IPS-15b (cell line): ENCODE measurements around the gene HOXA9.

ENCODE experiments used
- H3K27me3 ChIP-seq: one replicate; pipeline ENCODE4 v1.6.1; 2013; ENCODE audit warnings: low read length; ENCODE audit not compliant: control insufficient read depth, insufficient read depth
- H3K36me3 ChIP-seq: one replicate; pipeline ENCODE4 v1.6.1; 2013; ENCODE audit warnings: low read length; ENCODE audit not compliant: control insufficient read depth, insufficient read depth
- H3K4me1 ChIP-seq: one replicate; pipeline ENCODE4 v1.6.1; 2013; ENCODE audit warnings: mild to moderate bottlenecking, low read length; ENCODE audit not compliant: control insufficient read depth, insufficient read depth
- H3K4me3 ChIP-seq: one replicate; pipeline ENCODE4 v1.5.1; 2013; ENCODE audit warnings: low read depth, low read length
- H3K9ac ChIP-seq: one replicate; pipeline ENCODE4 v1.6.1; 2013; ENCODE audit warnings: low read depth, mild to moderate bottlenecking, low read length
- H3K9me3 ChIP-seq: one replicate; pipeline ENCODE4 v1.6.1; 2013; ENCODE audit warnings: mild to moderate bottlenecking, low read length; ENCODE audit not compliant: control insufficient read depth, insufficient read depth

The HOXA9 gene

DNA sequence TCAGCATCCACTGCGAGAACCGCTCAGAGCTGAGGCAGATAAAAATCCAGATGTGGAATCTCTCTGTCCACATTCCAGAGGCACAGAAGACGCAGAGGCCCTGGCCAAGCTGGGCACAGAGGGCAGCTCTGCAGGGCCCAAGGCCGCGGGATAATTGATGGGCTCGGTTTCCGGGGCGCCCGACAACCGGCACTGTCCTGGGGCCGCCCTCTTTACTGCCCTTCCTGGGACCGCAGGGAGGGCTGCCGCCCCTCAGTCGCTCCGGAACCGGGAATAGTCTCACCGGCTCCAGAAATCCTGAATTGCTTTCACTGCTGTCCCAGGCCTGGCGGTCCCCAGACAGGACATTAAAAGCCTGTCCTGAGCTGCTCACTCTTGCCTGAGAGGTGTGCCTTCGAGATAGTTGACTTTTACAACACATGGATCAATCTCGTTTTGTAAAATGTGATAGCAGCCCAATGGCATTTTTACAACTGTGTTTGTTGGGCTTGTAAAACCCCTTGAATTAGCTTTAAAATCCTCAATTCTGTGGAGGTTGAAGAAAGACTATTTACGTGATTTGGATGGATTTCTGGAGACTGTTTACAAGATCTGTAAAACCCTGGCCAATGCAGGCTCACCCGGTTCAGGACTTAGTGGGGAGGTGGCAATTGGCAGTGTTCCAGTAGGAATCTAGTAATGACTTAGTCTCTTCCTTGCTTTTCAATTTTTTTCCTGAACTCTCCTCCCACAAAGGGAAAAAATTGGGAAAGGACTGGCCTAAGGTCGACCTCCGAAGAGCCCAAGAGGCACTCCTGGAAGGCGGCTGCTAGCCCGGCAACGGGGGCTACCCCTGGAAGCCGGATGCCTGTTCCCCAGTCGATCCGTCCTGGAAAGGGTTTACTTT is 16.3 kb downstream of the HOXA9 start:
- Histone ChIP-seq H3K9ac (no peak overlapping the region), H3K4me3 (no peak overlapping the region), H3K9me3 (no peaks in the 10 kb centered on the region), H3K4me1 (no peaks in the 10 kb centered on the region), H3K27me3 (peaks cover 99% of the 10 kb centered on the region), H3K36me3 (no peaks in the 10 kb centered on the region)

GRCh38 chr7:27148031-27148755 is 17.1 kb downstream of the HOXA9 start:
- H3K27me3 ChIP-seq = peaks cover 99% of the 10 kb centered on the region
- no peaks in the 10 kb centered on the region for H3K4me1 ChIP-seq
- peak overlapping the region; percentile 2 for H3K4me3 ChIP-seq
- no peak overlapping the region for H3K9ac ChIP-seq
- H3K9me3 ChIP-seq = no peaks in the 10 kb centered on the region
- no peaks in the 10 kb centered on the region for H3K36me3 ChIP-seq

- Histone ChIP-seq H3K4me3 (peak within 1 kb of the TSS; percentile 30), H3K36me3 (no peaks in the 10 kb centered on the region), H3K4me1 (no peaks in the 10 kb centered on the region), H3K9me3 (no peaks in the 10 kb centered on the region), H3K27me3 (peaks cover 99% of the 10 kb centered on the region), H3K9ac (no peak within 1 kb of the TSS)
These were observed 17.9 kb downstream of the HOXA9 start, which contains the start of gene HOXA6 for GRCh38 chr7:27147199-27148030. HOXA6 (minus strand) TSS chr7:27147774; CDS start chr7:27147749, 25 bp downstream.

GRCh38 chr7:27146491-27147198 is 18.7 kb downstream of the HOXA9 start:
- no peaks in the 10 kb centered on the region for H3K36me3 ChIP-seq
- H3K4me3 ChIP-seq = peak overlapping the region; percentile 0
- no peaks in the 10 kb centered on the region for H3K4me1 ChIP-seq
- peaks cover 99% of the 10 kb centered on the region for H3K27me3 ChIP-seq
- H3K9ac ChIP-seq = no peak overlapping the region
- no peaks in the 10 kb centered on the region for H3K9me3 ChIP-seq

DNA sequence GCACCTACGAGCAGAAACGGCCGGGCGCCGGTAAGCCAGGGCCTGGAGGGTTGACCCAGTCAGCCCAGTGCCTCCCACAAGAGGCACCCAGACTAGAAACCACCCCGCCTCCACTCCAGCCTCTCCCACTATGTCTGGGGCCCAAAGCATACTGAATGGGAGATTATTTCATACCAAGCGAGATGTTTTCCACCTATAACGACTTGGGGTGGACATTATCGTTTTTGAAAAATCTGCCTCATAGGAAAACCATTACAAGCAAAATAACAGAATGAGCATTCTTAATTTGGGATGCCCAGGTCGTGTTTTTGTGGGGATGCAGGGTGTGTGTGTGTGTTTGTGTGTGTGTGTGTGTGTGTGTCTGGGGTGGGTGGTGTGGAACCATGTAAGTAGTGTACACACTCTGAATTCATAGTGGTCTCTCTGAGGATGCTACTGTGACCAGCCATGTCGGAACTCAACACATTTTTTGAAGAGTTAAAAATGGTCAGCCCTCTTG is 19.4 kb downstream of the HOXA9 start:
- H3K9ac ChIP-seq = no peak overlapping the region
- peaks cover 99% of the 10 kb centered on the region for H3K27me3 ChIP-seq
- H3K4me3 ChIP-seq = peak overlapping the region; percentile 26
- no peaks in the 10 kb centered on the region for H3K36me3 ChIP-seq
- no peaks in the 10 kb centered on the region for H3K4me1 ChIP-seq
- no peaks in the 10 kb centered on the region for H3K9me3 ChIP-seq

- Histone ChIP-seq H3K4me1 (no peaks in the 10 kb centered on the region), H3K9me3 (no peaks in the 10 kb centered on the region), H3K27me3 (peaks cover 99% of the 10 kb centered on the region), H3K4me3 (peak overlapping the region; percentile 26), H3K36me3 (no peaks in the 10 kb centered on the region), H3K9ac (no peak overlapping the region)
These were observed 20.0 kb downstream of the HOXA9 start for GRCh38 chr7:27145165-27145913.

- Histone ChIP-seq H3K9ac (no peak overlapping the region), H3K9me3 (no peaks in the 10 kb centered on the region), H3K27me3 (peaks cover 99% of the 10 kb centered on the region), H3K4me3 (peak overlapping the region; percentile 18), H3K4me1 (no peaks in the 10 kb centered on the region), H3K36me3 (no peaks in the 10 kb centered on the region)
These were observed 20.6 kb downstream of the HOXA9 start for GRCh38 chr7:27144781-27145164.

DNA sequence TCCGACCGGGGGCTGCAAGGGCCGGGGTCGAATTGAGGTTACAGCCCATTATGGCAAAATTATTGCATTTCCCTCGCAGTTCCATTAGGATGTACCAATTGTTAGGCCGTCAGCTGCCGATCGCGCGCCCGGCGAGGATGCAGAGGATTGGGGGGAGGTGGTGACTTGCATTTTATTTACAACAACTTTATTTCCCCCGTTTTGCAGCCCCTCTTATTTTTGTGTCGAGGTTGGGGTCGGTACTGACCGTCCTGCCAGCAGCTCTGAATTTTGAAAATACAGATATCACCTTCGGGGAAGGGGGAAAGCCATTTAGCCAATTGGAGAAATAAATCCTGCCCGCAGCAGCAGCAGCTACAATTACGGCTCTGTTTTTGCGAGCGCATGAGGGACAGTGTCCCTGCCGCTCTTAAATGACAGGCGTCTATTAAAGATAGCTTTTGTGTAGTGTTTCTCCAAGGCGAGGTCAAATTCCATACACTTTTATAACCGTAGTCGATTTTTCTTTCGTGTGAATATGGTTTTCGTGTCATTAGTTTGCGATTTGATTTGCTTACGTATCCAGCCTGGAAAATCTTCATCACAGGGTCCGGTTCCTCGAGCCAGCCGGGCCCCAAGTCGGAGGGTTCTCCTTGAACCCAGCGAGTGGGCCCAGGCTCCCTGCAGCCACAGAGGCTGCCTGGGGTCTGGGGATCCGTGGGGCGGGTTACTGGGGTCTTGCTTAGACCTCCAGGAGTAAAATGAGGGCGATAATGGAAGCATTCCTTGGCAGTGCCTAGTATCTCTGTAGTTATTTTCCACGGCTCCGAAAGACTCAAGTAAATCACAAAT is 21.2 kb downstream of the HOXA9 start:
- H3K9me3 ChIP-seq = no peaks in the 10 kb centered on the region
- H3K4me1 ChIP-seq = no peaks in the 10 kb centered on the region
- H3K9ac ChIP-seq = no peak overlapping the region
- H3K27me3 ChIP-seq = peaks cover 99% of the 10 kb centered on the region
- no peaks in the 10 kb centered on the region for H3K36me3 ChIP-seq
- peak overlapping the region; percentile 14 for H3K4me3 ChIP-seq

DNA sequence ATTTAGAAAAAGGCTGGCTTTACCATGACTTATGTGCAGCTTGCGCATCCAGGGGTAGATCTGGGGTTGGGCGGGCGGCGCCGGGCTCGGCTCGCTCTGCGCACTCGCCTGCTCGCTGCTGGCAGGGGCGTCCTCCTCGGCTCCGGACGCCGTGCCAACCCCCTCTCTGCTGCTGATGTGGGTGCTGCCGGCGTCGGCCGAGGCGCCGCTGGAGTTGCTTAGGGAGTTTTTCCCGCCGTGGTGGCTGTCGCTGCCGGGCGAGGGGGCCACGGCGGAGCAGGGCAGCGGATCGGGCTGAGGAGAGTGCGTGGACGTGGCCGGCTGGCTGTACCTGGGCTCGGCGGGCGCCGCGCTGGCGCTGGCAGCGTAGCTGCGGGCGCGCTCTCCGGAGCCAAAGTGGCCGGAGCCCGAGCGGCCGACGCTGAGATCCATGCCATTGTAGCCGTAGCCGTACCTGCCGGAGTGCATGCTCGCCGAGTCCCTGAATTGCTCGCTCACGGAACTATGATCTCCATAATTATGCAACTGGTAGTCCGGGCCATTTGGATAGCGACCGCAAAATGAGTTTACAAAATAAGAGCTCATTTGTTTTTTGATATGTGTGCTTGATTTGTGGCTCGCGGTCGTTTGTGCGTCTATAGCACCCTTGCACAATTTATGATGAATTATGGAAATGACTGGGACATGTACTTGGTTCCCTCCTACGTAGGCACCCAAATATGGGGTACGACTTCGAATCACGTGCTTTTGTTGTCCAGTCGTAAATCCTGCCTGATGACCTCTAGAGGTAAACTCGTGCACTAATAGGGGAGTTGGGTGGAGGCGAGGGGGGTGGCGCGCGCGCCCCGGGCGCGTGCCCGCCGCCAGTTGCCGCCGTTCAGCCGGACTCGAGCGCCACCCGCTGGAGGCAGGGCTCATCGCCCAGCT is 22.1 kb downstream of the HOXA9 start, which contains the start of gene HOXA5:
Gene HOXA5, minus strand, starts transcription at position 659 of the 927 bp plus-strand sequence. Its CDS starts 74 bp downstream, at position 585.
- H3K9me3 ChIP-seq = no peaks in the 10 kb centered on the region
- H3K27me3 ChIP-seq = peaks cover 99% of the 10 kb centered on the region
- H3K9ac ChIP-seq = no peak within 1 kb of the TSS
- H3K36me3 ChIP-seq = no peaks in the 10 kb centered on the region
- H3K4me3 ChIP-seq = peak within 1 kb of the TSS; percentile 72
- no peaks in the 10 kb centered on the region for H3K4me1 ChIP-seq
